GM18508 (cell line): Measurements from ENCODE around the gene ACACA.

Source experiments
- ATAC-seq: cut with Tn5 transposase; IDR thresholded peaks from one replicate; pipeline ENCODE4 v1.9.1; 2021; ENCODE audit warnings: moderate number of reproducible peaks; ENCODE audit not compliant: insufficient read depth, unreplicated experiment

The ACACA gene

GRCh38 chr17:37110746-37111145 is 295.9 kb downstream of the ACACA start:
- no peak for ATAC-seq

DNA sequence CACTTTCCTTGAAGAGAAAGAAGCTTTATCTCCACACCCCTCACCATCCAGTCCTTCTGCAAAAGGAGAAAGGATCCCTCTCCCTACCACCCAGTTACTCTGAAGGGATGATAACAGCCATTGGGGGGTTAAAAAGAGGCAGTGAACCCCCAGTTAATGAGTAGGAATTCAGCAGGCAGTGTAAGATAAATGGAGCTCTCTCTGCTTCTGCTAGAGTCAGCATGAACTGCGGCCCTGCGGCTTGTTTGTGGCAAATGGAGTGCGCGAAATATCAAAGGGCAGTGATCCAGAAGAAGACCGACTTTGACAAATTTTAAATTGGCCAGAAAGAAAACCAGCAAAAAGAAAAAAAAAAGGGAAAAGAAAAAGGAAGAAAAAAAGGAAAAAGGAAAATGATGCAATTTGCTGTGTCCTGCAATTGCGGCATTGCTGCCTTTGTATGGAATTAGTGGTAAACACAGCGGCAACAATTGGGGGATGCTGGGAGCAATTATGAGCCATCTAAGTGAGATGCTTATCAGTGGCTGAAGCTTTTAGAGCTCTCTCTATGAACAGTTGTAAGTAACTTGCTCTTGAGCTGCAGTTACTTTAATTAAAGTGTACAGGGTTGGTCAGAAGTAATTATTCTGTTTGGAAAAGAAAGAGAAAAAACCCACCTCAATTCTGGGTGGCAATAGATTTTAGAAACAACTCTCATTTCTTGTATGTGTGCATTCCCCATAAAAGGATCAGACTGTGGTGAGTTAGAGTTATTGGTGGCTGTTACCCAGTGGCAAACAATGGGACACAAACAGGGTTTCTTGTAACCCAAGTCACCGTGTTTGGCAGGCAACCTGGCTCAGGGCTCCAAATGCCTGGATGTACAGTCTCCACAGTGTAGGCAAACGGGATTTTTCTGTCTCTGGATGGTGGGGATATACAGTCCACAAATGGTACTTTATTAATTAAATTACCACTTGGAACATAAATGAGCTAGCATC is 296.6 kb downstream of the ACACA start:
- ATAC-seq = no peak

- no peak for ATAC-seq
Measured at GRCh38 chr17:37109106-37109505, 297.5 kb downstream of the ACACA start.

DNA sequence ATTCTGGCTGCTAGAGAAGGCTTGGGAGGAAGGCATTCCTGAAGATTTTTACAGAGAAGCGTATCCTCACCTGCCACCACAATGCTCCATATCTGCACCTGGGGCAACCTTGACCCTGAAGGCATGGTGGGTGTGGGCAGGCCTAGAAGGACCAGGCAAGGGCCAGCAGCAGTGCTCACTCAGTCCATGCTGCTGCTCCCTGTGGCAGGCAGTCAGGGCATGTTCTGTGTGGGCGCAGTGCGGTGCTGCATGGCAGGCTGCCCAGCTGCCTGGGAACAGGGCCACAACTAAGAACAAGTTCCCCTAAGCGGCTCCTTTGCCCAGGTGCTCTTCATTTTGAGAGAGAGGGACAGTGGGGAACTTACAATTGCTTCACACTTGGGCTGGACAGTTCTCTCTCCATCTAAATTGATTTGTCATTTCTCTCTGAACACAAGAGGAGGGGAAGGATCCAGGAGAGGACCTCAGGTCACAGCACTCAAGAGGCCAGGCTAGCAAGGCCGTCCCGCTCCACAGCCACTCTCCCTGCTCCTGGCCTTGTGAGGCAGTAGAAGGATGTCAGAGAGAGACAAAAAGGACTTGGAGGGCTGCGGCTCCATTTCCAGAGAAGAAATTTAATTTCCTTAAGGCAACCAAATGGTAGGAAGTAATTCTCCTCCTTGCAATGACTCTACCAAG is 299.1 kb downstream of the ACACA start:
- no peak for ATAC-seq

- ATAC-seq = no peak
Measured at GRCh38 chr17:37106049-37106448, 300.6 kb downstream of the ACACA start.

GRCh38 chr17:37103231-37103630 is 303.4 kb downstream of the ACACA start:
- no peak for ATAC-seq

GRCh38 chr17:37101306-37101705 is 305.3 kb downstream of the ACACA start:
- no peak for ATAC-seq

DNA sequence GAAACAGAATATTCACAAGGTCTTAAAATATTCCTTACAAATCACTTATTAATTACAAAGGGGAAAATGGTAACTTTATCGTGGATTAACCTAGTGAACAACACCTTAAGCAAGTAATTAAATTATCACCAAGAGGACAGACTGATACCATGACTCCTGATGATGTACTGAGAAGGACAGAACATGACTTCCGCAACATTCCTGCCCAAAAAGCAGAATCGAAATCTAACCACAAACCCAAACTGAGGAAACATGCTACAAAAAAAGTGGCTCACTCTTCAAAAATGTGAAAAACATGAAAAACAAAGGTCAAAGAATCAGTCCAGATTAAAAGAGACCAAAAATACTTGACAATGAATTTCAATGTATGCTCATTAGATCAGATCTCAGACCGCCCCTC is 306.4 kb downstream of the ACACA start:
- no peak for ATAC-seq

DNA sequence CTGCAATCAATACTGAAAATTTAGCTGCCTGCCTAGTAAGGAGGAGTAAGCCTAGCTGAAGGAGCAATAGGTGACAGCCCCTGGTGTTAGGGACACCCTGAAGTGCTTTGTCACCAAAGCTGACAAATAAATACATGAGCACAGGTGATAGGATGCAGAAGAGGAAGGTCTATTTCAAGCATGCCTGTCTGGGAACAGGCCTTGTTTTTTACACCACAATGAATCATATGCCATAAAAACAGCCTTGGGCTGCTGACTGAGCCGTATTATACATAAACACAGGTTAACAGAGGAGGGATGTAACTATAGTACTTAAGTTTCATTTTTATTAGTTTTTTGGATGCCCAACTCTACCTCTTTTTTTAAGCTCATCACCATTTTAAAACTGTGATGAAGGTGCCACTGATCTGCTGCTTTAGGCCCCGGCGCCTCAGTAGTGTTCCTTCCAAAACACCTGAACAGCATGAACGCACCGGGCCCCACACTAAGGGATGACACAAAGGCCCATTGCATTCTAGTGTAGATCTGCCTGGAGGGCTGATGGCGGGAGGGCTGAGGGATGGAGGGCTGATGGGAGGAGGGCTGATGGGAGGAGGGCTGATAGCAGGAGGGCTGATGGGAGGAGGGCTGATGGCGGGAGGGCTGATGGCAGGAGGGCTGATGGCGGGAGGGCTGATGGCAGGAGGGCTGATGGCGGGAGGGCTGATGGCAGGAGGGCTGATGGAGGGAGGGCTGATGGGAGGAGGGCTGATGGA is 307.5 kb downstream of the ACACA start:
- ATAC-seq = no peak

DNA sequence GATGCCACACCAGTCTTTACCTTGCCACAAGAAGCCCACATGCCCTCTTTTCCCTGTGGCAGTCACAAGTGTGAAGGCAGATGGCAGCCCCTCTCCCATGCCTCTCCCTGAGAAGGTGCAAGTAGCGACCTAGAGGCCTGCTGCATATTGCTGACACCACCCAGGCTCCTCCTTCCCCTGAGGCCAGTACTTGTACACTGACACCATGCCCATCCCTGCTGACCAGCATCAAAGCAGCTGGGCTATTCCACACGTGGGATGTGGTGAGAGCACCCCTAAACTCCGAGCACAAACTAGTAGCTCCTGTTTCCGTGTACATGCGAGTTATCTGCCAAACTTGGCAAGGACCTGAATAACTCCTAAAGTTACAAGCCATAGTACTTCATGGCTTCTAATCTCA is 308.5 kb downstream of the ACACA start:
- no peak for ATAC-seq

DNA sequence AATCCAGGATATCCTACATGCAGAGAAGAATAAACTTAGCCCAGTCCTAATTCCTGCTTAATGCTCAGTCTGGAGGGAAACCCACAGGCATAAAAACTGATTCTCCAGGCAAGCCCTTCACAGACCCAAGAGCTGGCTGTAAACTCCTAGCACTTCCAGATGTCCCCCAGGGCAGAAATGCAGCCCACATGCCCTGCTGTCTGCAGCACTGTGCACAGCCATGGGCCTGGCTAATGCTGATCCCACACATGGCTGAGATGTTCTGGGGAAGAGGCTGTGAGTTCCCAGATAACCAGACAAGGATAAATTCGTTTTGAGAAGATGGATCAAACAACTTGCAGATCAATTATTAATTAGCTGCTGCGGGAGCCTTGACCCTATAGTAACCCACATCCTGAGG is 309.5 kb downstream of the ACACA start:
- no peak for ATAC-seq

DNA sequence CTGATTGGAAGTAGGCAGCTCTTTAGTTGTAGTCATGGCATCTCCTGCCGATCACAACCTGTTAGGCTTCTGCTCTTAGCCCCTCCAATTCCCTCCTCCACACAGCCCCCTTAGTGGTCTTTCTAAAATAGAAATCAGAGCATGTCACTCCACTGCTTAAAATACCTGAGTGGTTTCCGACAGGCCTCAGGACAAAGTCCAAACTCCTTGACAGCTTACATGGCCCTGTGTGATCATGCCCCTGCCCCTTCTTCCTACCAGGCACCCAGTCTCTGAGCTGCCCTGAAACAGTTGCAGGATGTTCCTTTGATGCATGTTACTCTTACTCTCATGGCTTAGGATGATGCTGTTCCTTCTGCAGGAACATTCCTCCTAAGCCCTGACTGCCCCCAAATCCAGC is 310.6 kb downstream of the ACACA start:
- no peak for ATAC-seq

GRCh38 chr17:37094391-37094790 is 312.2 kb downstream of the ACACA start:
- no peak for ATAC-seq

- ATAC-seq = no peak
Measured at GRCh38 chr17:37092701-37093100, 313.9 kb downstream of the ACACA start.

- ATAC-seq = no peak
Measured at GRCh38 chr17:37092071-37092470, 314.6 kb downstream of the ACACA start.

DNA sequence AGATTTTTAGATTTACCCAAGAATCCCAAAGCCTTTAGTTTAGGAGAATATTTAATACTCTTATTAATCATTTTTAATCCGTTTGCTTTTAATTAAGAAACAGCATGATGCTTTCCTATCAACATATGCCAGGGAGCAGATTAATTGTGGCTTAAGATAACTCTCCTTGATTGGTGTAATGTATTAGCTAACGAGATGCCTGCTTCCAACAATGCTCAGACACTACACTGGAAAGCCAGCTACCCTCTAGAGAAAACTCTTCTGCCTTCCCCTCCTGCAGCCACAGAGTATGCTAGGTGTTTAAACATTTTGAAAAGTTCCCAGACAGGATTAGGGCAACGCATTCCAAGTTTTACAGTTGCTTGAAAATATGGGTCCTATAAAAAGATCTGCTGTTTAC is 315.7 kb downstream of the ACACA start:
- ATAC-seq = no peak

DNA sequence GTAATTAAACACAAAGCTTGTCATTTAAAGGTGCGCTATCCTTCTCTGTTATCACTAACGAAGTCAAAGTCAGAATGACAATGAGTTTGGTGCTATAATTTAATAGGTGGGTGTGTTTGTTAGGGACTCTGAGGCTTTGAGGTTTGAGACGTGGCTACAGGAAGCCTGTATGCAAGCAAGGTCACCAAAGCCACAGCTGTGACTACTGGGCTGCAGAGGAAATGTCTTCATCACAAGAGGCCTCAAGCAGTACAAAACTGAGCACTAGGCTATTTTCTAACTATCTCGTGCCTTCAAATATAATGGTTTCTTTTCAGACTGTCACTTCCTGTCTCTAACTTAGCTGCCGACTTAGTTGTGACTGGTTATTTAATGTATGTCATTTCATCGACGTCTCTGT is 316.7 kb downstream of the ACACA start:
- no peak for ATAC-seq

- ATAC-seq = no peak
Measured at GRCh38 chr17:37088913-37089312, 317.7 kb downstream of the ACACA start.

DNA sequence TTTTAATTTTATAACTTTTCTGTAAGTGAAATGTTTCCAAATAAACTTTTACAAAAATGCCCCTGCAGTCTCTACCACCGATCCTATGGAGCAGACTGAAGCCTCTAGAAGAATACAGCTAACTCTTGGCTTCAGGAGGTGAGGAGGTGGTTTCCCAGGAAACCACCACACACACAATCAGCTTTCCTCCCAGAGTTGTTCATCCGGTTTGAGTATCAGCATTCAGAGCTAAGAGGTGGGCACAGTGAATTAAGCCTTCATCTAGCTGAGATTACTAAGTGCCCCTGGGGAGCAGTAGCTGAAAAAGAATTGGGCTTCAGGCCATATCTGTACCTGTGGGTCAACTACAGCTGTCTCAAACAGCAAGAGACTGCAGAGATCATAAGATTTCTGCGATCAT is 318.2 kb downstream of the ACACA start:
- no peak for ATAC-seq

GRCh38 chr17:37087683-37088082 is 319.0 kb downstream of the ACACA start:
- no peak for ATAC-seq

DNA sequence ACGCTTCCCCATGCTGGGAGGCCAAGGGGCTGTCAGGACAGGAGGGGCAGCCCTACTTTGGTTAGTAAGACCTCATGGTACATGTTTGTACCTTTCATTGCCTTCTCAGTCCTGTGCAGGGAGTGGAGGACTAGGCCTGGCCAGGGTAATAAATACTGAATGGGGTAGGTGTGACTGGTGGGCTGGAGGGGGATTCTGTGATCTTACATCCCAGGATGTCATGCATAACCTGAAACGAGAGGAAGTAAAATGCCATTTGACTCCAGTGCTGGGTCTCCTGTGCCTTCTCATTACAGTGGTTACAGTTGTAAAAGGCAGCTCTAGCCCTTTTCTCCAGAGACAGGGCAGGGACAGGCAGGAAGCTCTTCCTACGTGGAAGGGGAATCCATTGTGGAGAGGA is 319.7 kb downstream of the ACACA start:
- no peak for ATAC-seq
